ENCODE results near the gene SMPX.
"Not testable (repeated sequence)": the region's sequence is repeated elsewhere in the genome, so short reads cannot be mapped to it uniquely, and the experiment has no call there.

The SMPX gene

GRCh38 chrX:21773036-21773435, 15.1 kb upstream of the SMPX start:
- H3K4me3 ChIP-seq (ENCODE audit: low read length); H3K4me2 ChIP-seq (ENCODE audit: low read length); H3K27me3 ChIP-seq (ENCODE audit: control insufficient read depth, insufficient read depth, low read length); H3K4me1 ChIP-seq (ENCODE audit: control insufficient read depth, insufficient read depth, low read length); H3K9me3 ChIP-seq (replicated peaks; ENCODE audit: low read length); H3K36me3 ChIP-seq (ENCODE audit: insufficient read depth, low read length); H3K9ac ChIP-seq (ENCODE audit: low read depth, low read length): not testable (repeated sequence)

DNA sequence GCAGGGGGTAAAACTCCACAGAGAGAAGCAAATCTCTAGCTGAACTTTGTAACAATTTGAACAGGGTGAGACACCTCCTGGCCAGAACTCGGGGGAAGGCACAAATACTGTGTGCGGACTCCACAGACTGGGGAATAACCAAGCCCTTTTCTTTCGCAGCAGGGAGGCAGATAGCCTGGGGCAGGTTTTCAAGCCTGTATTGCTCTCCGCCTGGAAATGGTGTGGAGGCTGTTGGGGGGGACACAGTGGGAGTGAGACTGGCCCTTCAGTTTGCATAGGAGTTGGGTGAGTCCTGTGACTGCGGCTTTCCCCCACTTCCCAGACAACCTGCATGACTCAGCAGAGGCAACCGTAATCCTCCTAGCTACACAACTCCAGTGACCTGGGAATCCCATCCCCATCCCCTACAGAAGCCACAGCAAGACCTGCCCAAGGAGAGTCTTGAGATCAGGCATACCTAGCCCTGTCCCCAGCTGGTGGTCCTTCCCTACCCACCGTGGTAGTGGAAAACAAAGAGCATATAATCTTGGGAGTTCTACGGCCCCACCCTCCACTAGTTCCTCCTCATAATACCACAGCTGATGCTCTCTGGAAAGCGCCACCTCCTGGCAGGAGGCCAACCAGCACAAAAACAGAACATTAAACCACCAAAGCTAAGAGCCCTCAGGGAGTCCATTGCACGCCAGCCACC, 12.9 kb upstream of the SMPX start:
- Histone ChIP-seq H3K9me3 (replicated peaks; ENCODE audit: low read length) (peaks cover 3% of the 10 kb centered on the region), H3K27me3 (ENCODE audit: control insufficient read depth, insufficient read depth, low read length) (no peaks in the 10 kb centered on the region), H3K4me2 (ENCODE audit: low read length) (no peak overlapping the region), H3K4me1 (ENCODE audit: control insufficient read depth, insufficient read depth, low read length) (no peaks in the 10 kb centered on the region), H3K9ac (ENCODE audit: low read depth, low read length) (no peak overlapping the region), H3K4me3 (ENCODE audit: low read length) (no peak overlapping the region), H3K36me3 (ENCODE audit: insufficient read depth, low read length) (no peaks in the 10 kb centered on the region)

GRCh38 chrX:21766101-21766500, 8.2 kb upstream of the SMPX start:
- Histone ChIP-seq H3K9me3 (replicated peaks; ENCODE audit: low read length) (peaks cover 3% of the 10 kb centered on the region), H3K36me3 (ENCODE audit: insufficient read depth, low read length) (no peaks in the 10 kb centered on the region), H3K4me3 (ENCODE audit: low read length) (no peak overlapping the region), H3K27me3 (ENCODE audit: control insufficient read depth, insufficient read depth, low read length) (no peaks in the 10 kb centered on the region), H3K9ac (ENCODE audit: low read depth, low read length) (no peak overlapping the region), H3K4me2 (ENCODE audit: low read length) (no peak overlapping the region), H3K4me1 (ENCODE audit: control insufficient read depth, insufficient read depth, low read length) (no peaks in the 10 kb centered on the region)

DNA sequence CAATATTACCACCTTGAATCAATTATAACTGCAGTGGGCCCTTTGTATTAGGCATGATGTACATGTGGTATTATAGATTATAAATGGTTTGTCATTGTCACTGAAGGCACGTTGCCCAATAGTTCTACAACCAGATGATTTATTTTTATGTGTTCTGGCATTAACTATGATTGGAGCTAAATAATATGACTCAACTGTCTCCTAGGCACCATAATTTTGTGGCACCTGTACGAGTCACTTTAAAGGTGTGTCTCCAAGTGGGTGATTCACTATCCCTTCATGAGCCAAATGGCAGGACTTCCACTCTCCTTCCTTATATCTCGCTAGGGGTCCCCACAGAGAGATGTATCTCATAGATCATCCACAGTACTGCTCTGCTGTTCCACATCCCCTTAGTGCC, 6.1 kb upstream of the SMPX start:
- Histone ChIP-seq H3K9ac (ENCODE audit: low read depth, low read length) (no peak overlapping the region), H3K4me1 (ENCODE audit: control insufficient read depth, insufficient read depth, low read length) (no peaks in the 10 kb centered on the region), H3K4me2 (ENCODE audit: low read length) (no peak overlapping the region), H3K4me3 (ENCODE audit: low read length) (no peak overlapping the region), H3K27me3 (ENCODE audit: control insufficient read depth, insufficient read depth, low read length) (no peaks in the 10 kb centered on the region), H3K36me3 (ENCODE audit: insufficient read depth, low read length) (no peaks in the 10 kb centered on the region), H3K9me3 (replicated peaks; ENCODE audit: low read length) (peaks cover 3% of the 10 kb centered on the region)

GRCh38 chrX:21758488-21758887, 572 bp upstream of the SMPX start:
- Histone ChIP-seq H3K4me3 (ENCODE audit: low read length) (no peak overlapping the region), H3K4me1 (ENCODE audit: control insufficient read depth, insufficient read depth, low read length) (peaks cover 12% of the 10 kb centered on the region), H3K9ac (ENCODE audit: low read depth, low read length) (no peak overlapping the region), H3K36me3 (ENCODE audit: insufficient read depth, low read length) (no peaks in the 10 kb centered on the region), H3K9me3 (replicated peaks; ENCODE audit: low read length) (no peaks in the 10 kb centered on the region), H3K27me3 (ENCODE audit: control insufficient read depth, insufficient read depth, low read length) (no peaks in the 10 kb centered on the region), H3K4me2 (ENCODE audit: low read length) (no peak overlapping the region)

GRCh38 chrX:21756785-21757529, 959 bp downstream of the SMPX start:
- Histone ChIP-seq H3K27me3 (ENCODE audit: control insufficient read depth, insufficient read depth, low read length) (no peaks in the 10 kb centered on the region), H3K4me3 (ENCODE audit: low read length) (no peak overlapping the region), H3K9ac (ENCODE audit: low read depth, low read length) (no peak overlapping the region), H3K9me3 (replicated peaks; ENCODE audit: low read length) (no peaks in the 10 kb centered on the region), H3K4me2 (ENCODE audit: low read length) (peak overlapping the region; percentile 8), H3K36me3 (ENCODE audit: insufficient read depth, low read length) (no peaks in the 10 kb centered on the region), H3K4me1 (ENCODE audit: control insufficient read depth, insufficient read depth, low read length) (peaks cover 18% of the 10 kb centered on the region)

DNA sequence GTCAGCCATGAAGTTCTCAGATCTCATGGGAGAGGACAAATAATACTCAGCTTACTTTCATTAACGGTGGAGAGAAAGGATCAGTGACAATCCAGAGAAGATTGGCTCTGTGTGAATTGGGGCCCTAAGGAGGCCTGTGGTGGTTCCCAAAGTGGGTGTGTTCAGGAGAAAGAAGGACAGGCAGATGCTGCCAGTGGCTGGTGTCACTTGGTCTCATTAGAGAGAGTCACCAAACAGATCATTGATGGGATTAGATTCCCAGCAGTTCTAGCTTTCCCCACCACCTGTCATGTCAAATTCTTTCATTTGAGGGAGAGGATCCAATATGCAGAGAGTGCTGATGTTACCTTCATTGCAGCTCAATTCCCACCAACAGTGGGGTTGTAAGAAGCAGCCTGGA, 8.0 kb downstream of the SMPX start:
- Histone ChIP-seq H3K4me1 (ENCODE audit: control insufficient read depth, insufficient read depth, low read length) (peaks cover 6% of the 10 kb centered on the region), H3K4me2 (ENCODE audit: low read length) (no peak overlapping the region), H3K9me3 (replicated peaks; ENCODE audit: low read length) (no peaks in the 10 kb centered on the region), H3K4me3 (ENCODE audit: low read length) (no peak overlapping the region), H3K27me3 (ENCODE audit: control insufficient read depth, insufficient read depth, low read length) (no peaks in the 10 kb centered on the region), H3K9ac (ENCODE audit: low read depth, low read length) (no peak overlapping the region), H3K36me3 (ENCODE audit: insufficient read depth, low read length) (no peaks in the 10 kb centered on the region)

- Histone ChIP-seq H3K27me3 (ENCODE audit: control insufficient read depth, insufficient read depth, low read length) (no peaks in the 10 kb centered on the region), H3K4me2 (ENCODE audit: low read length) (no peak overlapping the region), H3K4me1 (ENCODE audit: control insufficient read depth, insufficient read depth, low read length) (peaks cover 3% of the 10 kb centered on the region), H3K9me3 (replicated peaks; ENCODE audit: low read length) (no peaks in the 10 kb centered on the region), H3K4me3 (ENCODE audit: low read length) (no peak overlapping the region), H3K9ac (ENCODE audit: low read depth, low read length) (no peak overlapping the region), H3K36me3 (ENCODE audit: insufficient read depth, low read length) (no peaks in the 10 kb centered on the region)
Measured at GRCh38 chrX:21748235-21748634, 9.7 kb downstream of the SMPX start.

- Histone ChIP-seq H3K9ac (ENCODE audit: low read depth, low read length) (no peak overlapping the region), H3K9me3 (replicated peaks; ENCODE audit: low read length) (no peaks in the 10 kb centered on the region), H3K4me3 (ENCODE audit: low read length) (no peak overlapping the region), H3K27me3 (ENCODE audit: control insufficient read depth, insufficient read depth, low read length) (no peaks in the 10 kb centered on the region), H3K36me3 (ENCODE audit: insufficient read depth, low read length) (no peaks in the 10 kb centered on the region), H3K4me1 (ENCODE audit: control insufficient read depth, insufficient read depth, low read length) (no peaks in the 10 kb centered on the region), H3K4me2 (ENCODE audit: low read length) (no peak overlapping the region)
Measured at GRCh38 chrX:21747558-21747957, 10.4 kb downstream of the SMPX start.

DNA sequence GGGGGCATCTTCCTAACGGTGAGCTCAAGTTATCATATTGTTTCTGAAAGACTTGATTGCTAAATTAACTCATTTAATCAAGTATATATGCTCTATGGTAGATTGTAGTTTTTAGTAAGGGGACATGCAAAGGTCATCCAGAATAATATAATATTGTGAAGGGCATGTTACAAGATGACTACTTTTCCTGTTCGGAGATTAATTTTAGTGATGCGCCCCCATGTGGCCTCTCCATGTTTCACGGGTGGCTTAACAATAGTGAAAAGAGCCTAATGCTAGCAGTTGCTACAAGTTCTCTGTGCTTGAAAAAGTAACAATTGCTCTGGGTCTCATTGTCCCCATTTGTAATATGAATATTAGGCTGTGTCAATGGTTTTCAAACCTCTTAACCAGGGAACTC, 12.2 kb downstream of the SMPX start:
- Histone ChIP-seq H3K4me1 (ENCODE audit: control insufficient read depth, insufficient read depth, low read length) (no peaks in the 10 kb centered on the region), H3K4me2 (ENCODE audit: low read length) (no peak overlapping the region), H3K27me3 (ENCODE audit: control insufficient read depth, insufficient read depth, low read length) (no peaks in the 10 kb centered on the region), H3K9me3 (replicated peaks; ENCODE audit: low read length) (no peaks in the 10 kb centered on the region), H3K9ac (ENCODE audit: low read depth, low read length) (no peak overlapping the region), H3K36me3 (ENCODE audit: insufficient read depth, low read length) (no peaks in the 10 kb centered on the region), H3K4me3 (ENCODE audit: low read length) (no peak overlapping the region)

DNA sequence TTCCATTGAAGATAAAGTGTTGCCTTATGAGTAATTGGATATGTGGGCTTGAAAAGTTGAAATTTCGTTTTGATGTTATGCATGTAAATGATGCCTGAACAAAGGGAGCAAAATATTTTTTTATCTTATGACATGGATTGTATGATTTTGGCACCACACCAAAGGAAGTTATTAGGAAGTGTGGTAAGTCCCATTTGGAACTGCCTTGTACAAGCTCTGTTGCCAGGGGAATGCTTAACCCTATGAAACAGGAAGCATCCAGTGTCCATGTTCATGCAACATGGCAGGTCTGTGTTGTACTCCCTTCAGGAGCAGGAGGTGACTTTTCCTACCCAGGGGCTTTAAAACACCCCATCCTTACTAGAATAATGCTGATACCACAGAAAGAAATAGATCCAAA, 13.2 kb downstream of the SMPX start:
- Histone ChIP-seq H3K9me3 (replicated peaks; ENCODE audit: low read length) (no peaks in the 10 kb centered on the region), H3K9ac (ENCODE audit: low read depth, low read length) (no peak overlapping the region), H3K27me3 (ENCODE audit: control insufficient read depth, insufficient read depth, low read length) (no peaks in the 10 kb centered on the region), H3K4me1 (ENCODE audit: control insufficient read depth, insufficient read depth, low read length) (no peaks in the 10 kb centered on the region), H3K4me3 (ENCODE audit: low read length) (no peak overlapping the region), H3K36me3 (ENCODE audit: insufficient read depth, low read length) (no peaks in the 10 kb centered on the region), H3K4me2 (ENCODE audit: low read length) (no peak overlapping the region)

DNA sequence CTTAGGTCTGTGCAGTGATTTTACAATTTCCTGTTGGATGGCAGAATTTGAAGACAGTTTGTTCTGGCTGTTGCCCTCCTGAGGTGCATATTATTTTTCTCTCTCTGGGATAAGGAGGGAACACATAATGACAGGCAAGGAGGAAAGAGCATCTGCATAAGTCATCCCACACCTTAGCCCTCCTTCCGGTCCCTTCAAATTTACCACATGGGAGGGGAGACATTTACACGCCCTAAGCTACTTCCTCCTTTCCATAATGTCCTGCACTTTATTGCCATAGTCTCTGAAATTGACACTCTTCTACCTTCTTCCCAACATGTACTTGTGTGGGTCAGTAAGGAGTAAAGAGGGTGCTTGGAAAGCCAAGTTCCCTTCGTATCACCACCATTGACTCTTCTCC, 13.9 kb downstream of the SMPX start:
- Histone ChIP-seq H3K4me2 (ENCODE audit: low read length) (no peak overlapping the region), H3K9ac (ENCODE audit: low read depth, low read length) (no peak overlapping the region)

More for the DNA sequence above, 13.9 kb downstream of the SMPX start:
- Histone ChIP-seq H3K36me3 (ENCODE audit: insufficient read depth, low read length) (no peaks in the 10 kb centered on the region), H3K9me3 (replicated peaks; ENCODE audit: low read length) (no peaks in the 10 kb centered on the region), H3K4me3 (ENCODE audit: low read length) (no peak overlapping the region), H3K27me3 (ENCODE audit: control insufficient read depth, insufficient read depth, low read length) (no peaks in the 10 kb centered on the region), H3K4me1 (ENCODE audit: control insufficient read depth, insufficient read depth, low read length) (no peaks in the 10 kb centered on the region)

Measured in skeletal muscle satellite cell (primary cell).